Measurements from ENCODE around the gene CDH24.

- TF ChIP-seq CTCF (IDR thresholded peaks at IDR 0.05 in 4 of 5, conservative IDR thresholded peaks at IDR 0.05 in 1 of 5) (no peak), POLR2A (IDR thresholded peaks at IDR 0.05) (no peak)
Observed at GRCh38 chr14:23080474-23080873, 23.2 kb upstream of the CDH24 start.
